NCI-H2029 (cell line): ENCODE measurements around the gene METRN.

Experiments used
- DNase-seq: peaks from one replicate; lab custom pipeline; 2025; lab: John Stamatoyannopoulos, UW

The METRN gene

DNA sequence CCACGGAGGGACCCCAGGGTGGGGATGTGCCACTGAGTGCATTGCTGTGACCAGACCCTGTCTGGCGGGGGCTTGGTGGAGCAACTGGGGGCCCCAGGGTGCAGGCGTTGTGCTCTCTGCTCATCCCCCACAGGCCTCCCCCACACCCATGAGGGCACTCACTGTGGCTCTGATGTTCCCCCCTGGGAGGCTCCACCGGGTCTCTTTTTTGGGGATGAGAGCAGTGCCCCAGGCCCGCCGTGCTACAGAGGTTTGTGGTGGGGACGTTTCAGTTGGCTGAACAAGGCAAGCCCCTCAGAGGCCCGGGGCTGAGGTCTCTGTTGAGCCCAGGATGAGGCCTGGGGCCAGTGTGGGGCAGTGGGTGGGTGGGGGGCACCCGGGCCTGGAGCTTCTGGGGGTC, 8.8 kb downstream of the METRN start:
- DNase-seq, result no peak

DNA sequence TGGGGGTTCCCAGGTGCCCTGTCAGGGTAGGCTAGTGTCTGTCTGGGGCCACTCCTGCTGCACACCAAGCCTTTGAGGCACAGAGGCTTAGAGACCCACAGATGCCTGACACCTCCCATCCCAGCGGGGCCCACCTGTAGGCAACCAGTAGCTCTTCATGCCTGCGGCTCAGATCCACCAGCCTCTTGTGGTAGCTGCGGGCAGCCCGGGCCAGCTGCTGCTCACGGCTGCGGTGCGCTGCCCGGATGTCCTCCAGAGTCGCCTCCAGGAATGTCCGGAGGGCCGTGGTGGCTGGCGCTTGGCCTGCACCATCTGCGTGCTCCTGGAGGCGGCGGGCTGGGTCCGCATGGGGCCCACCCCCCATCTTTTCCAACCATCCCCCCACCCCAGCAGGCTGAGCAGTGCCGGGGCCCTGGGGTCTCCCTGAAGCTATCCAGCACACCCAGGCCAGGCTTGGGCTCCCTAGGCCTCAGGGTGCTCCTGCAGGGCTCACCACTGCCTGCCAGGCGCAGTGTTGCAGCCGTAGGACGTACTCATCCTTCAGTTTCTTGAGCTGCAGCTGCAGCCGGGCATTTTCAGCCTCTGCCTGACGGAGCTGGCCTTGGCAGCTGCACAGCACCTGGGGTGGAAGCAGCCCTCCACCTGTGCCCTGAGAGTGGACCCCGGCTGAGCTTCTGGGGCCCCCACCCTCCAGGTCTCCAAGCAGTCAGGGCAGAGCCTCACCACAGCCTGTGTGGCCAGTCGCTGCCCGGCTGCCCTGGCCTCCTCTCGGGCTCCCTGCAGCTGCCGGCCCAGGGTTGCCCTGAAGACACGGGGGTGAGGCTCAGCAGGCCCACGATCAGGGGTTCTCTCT, 9.5 kb downstream of the METRN start:
- no peak for DNase-seq

DNA sequence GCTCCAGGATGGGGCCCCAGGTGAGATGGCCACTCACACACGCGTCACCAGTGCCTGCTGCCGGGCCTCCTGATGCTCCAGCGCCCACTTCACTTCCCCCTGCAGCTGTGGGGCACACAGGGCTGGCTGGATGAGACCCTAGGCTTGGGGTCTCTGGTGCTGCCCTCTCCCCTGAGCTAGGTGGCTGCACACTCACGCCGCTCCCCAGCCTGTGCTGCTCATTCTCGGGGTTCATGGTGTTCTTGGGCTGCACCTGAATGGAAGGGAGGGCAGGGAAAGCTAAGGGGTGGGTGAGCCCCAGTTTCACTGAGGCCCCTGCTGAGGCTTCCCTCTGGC, 10.1 kb downstream of the METRN start:
- no peak for DNase-seq

DNA sequence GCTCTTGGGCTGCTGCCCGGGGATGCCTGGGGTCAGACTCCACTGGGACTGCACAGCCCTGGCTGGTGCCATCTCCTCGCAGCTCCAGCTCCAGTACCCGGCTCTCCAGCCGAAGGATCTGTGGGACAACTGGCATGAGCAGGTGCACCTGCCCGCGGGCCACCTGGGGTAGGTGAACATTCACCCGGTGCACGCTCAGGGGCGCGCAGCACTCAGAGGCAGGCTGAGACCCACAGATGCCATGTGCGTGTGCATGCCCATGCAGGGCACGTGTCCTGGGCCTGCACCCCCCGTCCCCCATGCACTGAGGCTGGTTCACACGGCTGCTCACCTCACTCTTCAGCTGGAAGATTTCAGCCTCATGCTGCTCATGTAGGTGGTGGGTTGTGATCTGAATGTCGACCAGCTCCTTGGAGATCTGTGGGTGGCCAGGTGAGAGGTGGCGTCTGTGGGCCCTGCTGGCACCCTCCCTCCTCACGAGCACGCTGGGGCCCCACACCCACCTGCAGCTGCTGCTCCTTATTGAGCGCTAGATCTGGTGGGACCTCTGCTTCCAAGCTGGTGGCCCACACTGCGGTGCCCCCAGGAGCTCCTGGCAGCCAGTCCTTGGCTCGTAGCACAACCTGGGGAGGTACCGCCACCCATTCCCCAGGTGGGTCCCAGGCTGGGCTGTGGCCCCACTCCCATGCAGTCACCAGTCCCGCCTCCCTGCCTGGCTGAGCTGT, 10.7 kb downstream of the METRN start:
- DNase-seq, result no peak

DNA sequence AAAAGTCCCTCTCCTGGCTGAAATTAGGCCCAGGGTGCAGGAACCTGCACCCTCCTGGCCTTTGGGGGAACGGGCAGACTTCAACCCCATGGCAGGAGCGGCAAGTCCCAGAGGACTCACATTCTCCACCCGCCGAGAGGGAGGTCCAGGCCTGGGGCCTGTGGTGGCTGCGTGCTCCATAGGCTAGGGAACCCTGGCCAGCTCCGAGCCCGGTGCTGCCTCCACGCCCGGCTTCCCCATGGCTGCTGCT, 11.2 kb downstream of the METRN start:
- DNase-seq, result no peak

DNA sequence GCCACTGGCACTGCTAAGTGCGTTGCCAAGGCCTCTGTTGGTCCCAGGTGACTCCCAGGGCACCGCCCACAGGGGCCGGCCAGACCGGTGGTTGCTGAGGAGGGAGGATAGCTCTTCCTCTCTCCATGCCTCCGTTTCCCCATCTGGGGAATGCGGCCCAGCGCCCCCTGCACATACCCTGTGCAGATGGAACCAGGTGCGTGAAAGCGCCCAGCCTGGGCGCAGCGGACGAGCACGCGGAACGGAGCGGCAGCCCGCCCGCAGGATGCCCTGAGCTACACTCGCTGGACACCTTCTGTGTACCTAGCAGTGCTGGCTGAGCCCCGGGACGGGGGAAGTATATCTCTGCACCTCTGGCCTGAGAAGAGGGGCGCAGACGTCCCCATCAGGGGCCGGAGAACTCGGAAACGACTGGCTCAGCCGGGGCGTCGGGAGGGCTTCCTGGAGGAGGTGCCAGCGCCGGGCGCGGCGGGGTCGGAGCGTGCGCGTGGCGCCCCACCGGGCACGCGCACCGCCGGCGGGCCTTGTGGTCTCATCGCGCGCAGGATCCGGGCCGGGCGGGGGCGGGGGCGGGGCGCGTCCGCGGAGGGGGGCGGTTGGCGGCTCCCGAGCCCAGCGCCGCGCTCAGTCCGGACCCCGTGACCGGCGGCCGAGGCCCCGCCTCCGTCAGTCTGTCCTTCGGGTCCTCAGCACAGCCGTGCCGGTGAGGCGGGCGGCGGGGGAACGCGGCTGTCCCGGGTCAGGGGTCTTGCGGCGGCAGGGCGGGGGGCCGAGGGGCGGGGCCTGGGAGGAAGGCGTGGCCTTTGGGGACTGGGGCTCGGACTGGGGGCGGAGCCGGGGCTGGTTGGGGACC, 11.7 kb downstream of the METRN start, which contains the start of the genes CCDC78 and HAGHL:
Gene CCDC78, minus strand, starts transcription at position 6 of the 853 bp plus-strand sequence. CDS start 76 bp downstream, outside the sequence.
Gene HAGHL, plus strand, starts transcription at position 669 of the 853 bp plus-strand sequence. CDS start 404 bp downstream, outside the sequence.
- no peak for DNase-seq

DNA sequence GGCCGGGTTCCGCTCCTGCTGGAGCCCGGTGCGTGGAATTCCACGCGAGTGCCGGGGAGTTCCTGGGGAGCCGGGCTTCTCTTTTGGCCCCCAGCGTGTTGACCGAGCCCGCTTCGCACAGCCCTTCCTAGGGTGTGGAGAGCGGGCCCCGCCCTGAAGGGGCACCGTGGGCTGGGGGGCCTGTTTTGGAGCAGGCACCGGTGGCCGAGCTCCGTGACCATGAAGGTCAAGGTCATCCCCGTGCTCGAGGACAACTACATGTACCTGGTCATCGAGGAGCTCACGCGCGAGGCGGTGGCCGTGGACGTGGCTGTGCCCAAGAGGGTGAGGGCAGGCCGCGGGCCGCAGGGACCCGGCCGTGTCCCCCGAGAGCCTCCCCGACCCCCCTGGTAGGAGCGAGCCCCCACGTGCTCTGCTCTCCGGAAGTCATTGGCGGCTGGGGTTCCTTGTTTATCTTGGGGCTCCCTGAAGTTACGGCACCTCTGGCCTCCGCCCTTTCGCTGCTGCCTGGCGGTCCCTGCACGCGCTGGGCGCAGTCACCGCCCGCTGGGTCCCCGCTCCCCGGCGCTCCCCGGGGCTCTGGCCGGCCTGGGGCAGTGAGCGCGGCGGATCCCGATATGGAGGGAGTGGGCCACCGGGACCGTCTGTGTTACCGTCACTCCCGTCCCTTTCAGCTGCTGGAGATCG, 12.5 kb downstream of the METRN start:
- DNase-seq, result no peak

DNA sequence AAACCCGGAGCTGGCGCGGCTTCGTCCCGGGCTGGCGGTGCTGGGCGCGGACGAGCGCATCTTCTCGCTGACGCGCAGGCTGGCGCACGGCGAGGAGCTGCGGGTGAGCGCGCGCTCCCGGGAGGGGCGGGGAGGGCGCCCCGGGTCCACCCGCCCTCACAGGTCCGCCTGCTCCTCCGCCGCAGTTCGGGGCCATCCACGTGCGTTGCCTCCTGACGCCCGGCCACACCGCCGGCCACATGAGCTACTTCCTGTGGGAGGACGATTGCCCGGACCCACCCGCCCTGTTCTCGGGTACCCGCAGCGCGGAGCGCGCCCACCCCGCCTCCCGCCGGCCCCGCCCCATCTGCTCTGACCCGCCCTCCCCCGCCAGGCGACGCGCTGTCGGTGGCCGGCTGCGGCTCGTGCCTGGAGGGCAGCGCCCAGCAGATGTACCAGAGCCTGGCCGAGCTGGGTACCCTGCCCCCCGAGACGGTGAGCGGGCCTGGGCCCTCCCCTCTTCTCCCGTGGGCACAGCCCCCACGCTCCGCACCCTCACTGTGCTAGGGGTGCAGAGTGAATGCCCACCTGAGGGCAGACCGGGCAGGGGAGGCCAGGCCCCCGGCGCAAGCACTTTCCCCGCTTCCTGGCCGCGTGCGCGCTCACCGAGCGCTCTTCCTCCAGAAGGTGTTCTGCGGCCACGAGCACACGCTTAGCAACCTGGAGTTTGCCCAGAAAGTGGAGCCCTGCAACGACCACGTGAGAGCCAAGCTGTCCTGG, 13.4 kb downstream of the METRN start:
- peak; percentile 40 for DNase-seq

DNA sequence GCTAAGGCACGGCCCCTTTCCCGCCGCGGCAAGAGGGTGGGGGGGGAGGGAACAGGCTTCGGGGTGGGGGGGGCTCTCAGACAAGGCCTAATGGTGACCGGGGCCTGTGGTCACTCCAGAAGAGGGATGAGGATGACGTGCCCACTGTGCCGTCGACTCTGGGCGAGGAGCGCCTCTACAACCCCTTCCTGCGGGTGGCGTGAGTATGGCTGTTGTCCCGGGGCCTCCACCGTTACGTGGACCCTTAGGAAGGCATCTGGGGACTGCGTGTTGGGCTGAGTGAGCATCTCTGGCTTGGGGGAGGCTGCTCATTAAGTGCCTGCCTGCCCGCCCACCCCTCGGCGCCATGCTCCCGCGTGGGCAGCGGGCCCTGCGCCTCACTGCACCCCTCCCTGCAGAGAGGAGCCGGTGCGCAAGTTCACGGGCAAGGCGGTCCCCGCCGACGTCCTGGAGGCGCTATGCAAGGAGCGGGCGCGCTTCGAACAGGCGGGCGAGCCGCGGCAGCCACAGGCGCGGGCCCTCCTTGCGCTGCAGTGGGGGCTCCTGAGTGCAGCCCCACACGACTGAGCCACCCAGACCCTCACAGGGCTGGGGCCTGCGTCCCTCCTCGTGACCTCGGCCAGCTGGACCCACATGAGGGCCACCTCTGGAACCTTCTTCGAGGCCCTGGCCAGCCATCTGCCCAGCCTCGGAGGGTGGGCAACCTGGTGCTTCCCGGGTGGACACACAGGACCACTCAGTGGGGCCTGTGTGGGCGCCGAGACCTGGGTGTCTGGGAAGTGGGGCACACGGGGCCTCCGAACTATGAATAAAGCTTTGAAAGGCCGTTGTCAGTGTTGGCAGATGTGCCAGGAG, 14.2 kb downstream of the METRN start:
- DNase-seq, result no peak

DNA sequence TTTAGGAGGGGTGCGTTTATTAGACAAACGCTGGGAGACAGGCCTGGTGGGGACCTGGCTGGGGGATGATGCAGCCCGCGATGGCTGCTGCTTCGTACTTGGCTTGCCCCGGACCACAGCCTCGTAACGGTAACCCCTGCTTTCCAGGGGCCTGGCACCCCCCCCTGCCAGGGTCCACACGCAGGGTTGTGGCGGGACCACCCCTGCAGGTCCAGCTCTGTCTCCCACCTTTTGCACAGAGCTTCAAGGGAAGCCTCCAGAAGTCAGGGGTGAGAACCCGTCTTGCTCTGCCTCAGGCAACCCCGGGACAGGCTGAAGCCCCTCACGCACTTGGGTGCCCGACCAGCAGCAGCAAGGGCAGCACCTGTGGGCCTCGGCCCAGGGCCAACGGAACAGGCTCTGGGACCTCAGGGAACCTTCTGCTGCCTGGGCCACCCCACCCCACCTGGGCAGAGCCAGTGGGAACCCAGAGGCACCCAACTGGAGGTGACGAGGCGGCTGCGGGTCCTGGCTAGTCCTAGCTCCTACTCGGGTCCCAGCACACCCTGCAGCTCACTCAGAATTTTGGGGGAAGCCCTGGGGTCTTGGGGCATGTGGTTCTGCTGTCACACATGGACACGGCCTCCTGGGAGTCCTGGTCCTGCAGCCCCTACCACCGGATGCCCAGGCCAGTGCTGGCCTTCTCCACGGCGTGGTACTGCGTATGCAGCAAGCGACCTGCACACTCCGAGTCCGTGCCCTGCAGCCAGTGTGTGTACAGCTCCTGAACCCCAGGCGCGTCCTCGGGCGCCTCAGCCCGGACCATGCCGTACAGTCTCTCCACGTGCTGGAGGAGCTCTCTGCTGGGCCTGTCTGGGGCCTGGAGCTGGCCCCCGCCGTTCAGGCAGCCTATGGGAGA, 15.1 kb downstream of the METRN start:
- DNase-seq, result no peak

DNA sequence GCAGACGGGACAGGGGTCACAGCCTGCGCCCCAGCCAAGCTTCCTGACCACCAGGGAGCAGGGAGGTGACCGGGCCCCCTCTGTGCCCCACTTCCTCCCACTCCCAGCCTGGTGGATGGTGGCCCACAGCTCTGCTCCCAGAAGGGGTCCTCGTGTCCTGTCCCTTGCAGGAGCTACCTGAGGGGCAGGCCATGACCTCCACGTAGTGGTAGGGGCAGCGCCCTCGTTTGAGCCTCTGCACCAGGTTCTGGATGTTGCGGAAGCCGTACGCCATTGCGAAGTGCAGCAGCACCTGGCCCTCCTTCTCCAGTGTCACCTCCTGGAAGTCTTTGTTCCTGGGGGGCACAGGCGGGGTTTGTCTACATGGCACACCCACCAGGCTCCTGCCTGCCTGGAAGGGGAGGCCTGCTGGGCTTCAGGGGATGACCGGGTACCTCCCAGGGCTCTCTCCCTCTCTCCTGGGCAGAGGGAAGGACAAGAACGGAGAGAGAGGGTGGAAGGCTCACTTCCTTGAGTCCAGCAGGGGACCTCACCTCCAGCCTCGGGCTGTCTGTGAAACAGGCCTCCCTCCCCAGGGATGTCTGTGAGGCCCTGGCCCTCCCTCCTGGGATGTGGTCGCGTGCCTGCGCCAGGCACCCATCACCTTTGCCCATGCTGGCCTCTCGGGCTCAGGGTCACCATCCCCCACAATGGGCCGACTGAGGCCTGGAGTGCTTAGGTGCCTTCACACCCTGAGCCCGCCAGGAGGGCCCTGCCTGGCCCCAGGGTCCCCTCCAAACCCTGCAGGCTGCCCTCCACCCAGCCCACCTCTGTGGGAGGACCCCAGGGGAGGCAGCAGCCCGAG, 16.0 kb downstream of the METRN start:
- no peak for DNase-seq

DNA sequence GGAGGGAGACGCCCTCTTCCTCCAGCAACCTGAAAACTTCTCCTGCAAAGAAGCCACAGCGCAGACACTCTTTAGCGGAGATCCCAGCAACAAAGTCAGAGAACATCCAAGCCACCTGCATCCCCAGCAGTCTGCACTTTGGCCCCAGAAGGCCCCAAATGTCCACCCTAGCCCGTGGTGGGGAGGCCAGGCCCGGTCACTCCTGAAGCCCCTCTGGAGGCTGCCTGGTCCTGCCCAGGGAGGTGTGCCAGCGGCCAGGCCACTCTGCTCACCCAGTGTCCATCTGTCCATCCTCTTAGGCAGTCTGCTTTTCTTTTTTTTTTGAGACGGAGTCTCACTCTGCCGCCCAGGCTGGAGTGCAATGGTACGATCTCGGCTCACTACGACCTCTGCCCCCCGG, 17.4 kb downstream of the METRN start:
- no peak for DNase-seq

DNA sequence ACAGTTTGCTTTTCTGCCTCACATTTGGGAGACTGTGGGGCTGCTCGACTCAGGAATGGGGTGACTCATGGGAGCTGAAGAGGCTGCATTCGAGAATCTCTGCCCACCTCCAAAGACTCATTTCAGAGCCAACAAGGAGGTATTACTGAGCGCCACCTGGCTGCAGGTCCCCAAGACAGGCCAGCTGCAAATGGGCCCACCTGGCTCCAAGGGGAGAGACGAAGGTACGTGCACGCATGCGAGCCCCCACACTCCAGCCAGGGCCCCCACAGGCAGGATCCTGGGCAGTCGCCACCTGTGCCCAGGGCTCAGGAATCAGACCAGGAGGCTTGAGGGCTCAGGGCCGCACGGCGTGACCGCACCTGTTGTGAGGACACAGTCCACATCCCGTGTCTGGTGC, 18.0 kb downstream of the METRN start:
- no peak for DNase-seq

DNA sequence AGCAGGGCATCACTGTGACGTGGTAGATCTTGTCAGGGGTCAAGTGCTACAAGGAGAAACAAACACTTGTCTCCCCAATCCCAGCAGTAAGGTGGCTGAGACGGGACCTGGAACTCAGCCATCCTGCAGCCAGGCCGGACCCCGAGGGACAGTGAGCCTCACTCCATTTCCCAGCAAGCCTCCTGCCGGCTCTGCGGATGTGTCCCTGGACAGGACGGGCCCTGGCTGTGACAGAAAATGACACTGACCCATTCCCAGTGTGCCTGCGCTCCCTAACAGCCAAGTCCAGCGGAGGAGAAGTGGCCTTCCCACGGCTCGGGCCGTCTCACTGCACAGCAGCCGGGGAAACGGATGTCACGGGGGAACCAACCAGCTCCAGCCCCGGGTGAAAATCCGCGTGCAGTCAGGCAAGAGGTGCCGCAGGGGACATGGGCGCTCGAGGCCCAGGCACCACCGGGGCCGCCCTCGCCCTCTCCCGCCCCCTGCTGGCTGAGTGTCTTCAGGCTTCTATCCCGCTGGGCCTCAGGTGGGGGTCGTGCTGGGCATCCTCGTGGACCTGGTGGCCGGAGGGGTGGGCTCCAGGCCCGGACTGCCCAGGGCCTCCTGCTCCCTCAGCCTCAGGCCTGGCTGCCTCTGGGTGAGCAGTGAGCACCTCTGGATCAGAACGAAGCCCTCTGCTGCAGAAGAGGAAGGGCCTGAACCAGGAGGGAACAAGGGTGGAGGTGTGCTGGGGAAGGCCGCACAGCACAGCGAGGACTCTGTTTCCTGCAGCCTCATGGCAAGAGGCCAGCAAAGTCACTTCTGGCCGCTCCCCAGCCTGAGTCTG, 18.7 kb downstream of the METRN start:
- DNase-seq, result no peak

DNA sequence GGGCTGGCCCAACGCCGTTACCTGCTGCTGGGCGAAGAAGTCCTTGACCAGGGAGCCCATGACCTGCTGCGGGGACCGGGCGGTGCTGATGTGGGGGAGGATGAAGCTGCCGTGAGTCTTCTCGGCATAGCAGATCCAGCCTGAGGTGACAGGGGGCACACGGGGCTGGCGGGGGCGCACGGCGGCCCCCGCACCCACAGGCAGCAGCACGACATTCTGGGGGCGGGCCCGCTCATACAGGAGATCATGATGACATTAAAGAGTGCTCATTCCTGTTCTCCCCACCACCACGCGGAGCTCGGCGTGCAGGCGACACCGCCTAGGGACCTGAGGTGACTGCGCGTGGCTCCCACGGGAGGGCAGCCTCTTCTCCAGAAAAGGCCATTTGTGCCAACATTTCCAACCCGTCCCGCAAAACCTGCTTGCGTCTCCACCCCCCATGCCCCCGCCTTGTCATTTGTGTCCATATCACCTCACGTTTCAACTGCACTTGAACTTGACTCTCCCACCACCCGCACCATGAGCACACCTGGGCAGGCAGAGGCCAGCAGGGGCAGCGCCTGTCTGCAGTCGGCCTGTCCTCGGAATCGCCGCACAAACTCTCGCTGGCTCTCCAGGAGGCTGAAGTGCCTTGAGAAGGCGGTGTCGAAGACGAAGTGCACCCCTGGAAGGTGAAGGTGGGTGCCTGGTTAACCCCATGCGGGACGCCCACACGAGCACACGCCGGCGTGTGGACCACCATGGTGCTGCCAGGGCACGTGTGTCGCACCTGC, 19.5 kb downstream of the METRN start:
- no peak for DNase-seq

DNA sequence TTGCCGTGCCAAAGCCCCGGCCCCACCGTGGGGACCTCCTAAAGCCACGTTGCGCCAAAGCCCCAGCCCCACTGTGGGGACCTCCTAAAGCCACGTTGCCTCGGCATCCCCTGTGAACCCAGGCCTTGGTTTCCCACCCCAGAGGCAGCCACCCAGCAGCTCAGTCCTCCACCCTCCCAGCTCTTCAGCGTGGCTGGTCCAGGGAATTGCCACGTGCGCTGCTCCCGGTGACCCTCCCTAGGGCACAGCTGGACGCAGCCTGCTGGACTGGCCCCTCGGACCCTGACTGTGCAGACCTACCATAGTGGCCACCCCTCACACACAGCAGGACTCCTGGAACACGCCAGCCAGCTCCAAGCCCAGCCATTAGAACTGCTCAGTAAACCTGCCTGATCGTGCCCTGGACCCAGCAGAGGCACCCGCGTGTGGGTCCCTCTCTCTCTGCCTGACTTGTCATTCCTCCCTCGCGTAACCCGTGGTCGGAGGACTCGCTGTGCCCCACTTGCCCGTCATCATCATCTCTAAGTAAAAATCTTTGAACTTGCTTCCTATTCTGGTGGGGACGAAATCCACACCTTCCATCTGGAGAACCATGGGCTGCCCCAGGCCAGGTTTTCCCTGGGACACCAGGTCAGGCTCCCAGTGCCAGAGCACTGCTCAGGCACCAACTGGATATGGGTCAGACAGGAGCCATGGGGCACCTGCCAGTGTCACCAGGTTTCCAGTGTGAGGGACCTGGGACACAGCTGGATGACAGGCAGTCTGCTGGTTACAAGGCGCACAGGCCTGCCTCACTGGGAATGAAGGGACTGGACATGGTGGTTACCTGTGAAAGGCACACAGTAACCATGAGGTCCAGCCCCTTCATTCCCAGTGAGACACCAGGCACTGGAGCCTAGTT, 20.3 kb downstream of the METRN start:
- no peak for DNase-seq
